Renal cortical epithelial cell (primary cell): Measurements from ENCODE around the gene EEF1AKMT2. TPM values are rescaled to one million over a fixed set of nuclear protein-coding genes. Genes with fewer than 3 reads are reported as not detected.
"Not testable (repeated sequence)": the region's sequence is repeated elsewhere in the genome, so short reads cannot be mapped to it uniquely, and the experiment has no call there.

Experiments used
- DNase-seq: peaks from one replicate; pipeline ENCODE4 v3.0.0-alpha.2; 2011; ENCODE audit warnings: low read depth
- total RNA-seq: library from RNA; depleted of rRNA; stranded (reverse); fragments of >200 nt; gene quantifications from 2 replicates; pipeline ENCODE4 v1.2.3, GENCODE V29; 2014

Gene EEF1AKMT2
- 15.7 and 19.4 TPM in 2 replicates for total RNA-seq

DNA sequence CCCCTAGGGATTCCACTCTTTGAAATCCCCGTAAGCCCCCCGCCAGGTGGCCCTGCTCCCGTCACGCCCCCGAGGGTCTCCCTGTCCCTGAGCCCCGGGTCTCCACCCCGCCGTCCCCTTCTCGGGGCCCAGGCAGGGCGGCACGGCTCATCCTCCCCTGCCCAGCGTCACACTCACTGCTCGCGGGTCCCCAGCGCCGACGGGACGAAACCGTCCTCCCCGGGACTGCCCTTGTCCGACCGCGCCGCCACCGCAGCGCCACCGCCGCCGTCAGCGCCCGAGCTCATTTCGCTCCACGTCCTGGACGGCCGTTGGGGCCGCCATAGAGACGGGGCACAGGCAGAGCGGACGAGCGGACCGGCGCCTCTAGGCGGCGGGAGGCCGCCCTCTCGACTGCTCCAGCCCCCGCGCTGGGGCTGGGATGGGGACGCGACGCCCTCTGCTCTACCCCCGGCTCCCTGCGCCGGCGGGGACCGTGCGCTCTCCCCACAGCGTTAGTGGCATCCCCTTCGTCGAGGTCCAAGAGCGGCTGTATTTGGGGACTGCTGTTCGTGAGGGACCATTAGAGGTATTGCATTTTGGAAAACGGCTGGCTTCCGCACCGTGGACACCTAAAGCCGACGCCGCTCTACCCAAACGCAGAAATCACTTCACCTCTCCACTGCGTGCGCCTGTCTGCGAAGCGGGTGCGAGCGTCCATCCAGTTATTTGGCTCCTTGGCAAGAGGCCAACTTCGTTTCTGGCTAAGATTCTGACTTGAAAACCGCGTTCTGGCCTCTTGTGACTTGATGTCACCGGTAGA is at the start of gene EEF1AKMT2:
Gene EEF1AKMT2 (minus strand): TSS at position 341 of the 802 bp plus-strand sequence. CDS start 54 bp downstream, at position 287.
- DNase-seq: peak; percentile 52

GRCh38 chr10:124837687-124838086 is 46.0 kb upstream of the EEF1AKMT2 start:
- DNase-seq: no peak

DNA sequence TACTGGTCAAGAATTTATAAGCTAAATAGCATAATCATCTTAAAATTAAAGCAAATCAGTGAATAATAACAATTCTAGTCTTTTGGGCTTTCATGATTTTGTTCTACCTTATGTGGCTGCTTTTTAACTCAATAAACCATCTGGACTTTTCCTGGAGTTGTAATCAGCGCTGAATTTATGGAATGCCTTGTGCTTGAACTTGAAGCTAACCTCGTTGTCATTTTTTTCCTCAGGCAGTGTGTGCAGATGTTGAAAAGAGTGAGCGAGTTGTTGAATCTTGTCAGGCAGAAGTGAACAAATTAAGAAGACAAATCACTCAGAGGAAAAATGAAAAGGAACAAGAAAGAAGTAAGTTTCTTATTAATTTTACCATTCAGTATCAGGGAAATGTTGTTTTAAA is 39.4 kb upstream of the EEF1AKMT2 start:
- DNase-seq: no peak

- DNase-seq: no peak
These were observed 38.8 kb upstream of the EEF1AKMT2 start for GRCh38 chr10:124830445-124830844.

GRCh38 chr10:124829447-124830115 is 37.9 kb upstream of the EEF1AKMT2 start:
- DNase-seq: no peak

GRCh38 chr10:124827474-124827873 is 35.8 kb upstream of the EEF1AKMT2 start:
- DNase-seq: peak; percentile 7

DNA sequence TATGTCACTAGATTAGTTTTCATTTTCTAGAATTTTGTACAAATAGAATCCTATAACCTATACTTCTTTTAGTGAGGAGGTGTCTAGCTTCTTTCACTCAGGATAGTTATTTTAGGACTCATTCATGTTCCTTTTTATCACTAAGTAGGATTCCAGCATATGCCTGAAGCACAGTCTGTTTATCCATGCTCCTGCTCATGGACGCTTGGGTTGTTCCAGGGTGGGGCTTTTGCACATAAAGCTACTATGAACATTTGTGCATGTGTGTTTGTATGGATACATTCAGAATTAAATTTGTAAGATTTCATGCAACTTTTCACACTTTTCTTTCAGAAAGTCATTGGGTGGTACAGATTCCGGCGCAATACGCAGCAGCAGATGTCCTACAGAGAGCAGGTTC is 34.6 kb upstream of the EEF1AKMT2 start:
- no peak for DNase-seq

DNA sequence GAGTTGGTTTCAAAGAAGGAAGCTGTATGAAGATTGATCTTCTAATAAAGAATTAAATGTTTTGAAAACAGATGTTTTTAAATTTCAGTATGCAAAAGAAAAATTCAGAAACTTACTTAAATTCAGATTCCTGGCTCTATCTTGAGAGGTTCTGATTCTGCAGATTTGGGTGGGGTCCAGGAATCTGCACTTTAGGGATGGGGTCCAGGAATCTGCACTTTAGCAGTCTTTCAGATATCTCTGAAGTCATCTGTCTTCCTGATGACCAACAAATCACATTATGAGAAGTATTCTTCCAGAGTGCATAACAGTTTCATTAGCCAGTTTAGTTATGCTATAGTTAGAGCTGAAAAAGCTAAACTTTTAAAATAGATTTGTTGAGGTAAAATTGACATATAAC is 34.0 kb upstream of the EEF1AKMT2 start:
- no peak for DNase-seq

- DNase-seq: not testable (repeated sequence)
These were observed 33.2 kb upstream of the EEF1AKMT2 start for GRCh38 chr10:124824932-124825331.

GRCh38 chr10:124824507-124824906 is 32.8 kb upstream of the EEF1AKMT2 start:
- DNase-seq: no peak

- DNase-seq: no peak
These were observed 29.8 kb upstream of the EEF1AKMT2 start for GRCh38 chr10:124821520-124821919.

DNA sequence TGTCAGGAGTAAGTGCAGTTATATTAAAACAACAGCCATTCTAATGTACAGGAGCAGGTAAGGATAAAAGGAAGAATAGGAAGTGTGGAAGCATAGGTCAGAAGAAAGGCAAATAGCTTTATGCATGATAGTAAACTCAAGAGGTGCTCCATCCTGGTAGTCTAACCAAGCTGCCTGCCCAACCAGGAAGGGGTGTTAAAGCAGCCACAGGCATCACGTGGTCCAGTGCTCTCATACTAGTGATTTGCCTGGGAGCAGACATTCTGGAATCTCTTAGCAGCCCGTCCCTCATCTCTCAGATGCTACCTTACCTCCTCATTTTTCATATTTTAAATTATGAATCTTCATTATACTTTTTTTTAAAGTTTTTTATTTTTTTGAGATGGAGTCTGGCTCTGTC is 28.4 kb upstream of the EEF1AKMT2 start:
- no peak for DNase-seq

GRCh38 chr10:124802313-124802675 is 10.6 kb upstream of the EEF1AKMT2 start:
- no peak for DNase-seq

DNA sequence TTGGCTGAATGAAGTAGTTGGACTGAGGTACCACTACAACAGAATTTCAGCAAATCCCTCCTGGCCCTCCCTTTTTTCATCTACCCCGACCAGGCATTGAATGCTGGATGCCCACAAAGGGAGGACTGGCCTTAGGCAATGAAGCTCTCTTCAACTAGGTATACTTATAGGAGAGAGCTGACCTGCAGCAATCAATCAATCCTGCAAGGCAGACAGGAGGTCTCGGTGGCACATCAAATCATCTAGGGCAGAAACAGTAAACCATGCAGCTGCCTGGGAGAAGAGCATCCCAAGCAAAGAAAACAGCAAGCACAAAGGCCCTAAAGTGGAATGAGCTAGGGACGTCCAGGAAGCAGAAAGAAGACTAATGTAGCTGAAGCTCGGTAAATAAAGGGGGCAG is 7.5 kb upstream of the EEF1AKMT2 start:
- DNase-seq: no peak

GRCh38 chr10:124798781-124799180 is 7.1 kb upstream of the EEF1AKMT2 start:
- no peak for DNase-seq

DNA sequence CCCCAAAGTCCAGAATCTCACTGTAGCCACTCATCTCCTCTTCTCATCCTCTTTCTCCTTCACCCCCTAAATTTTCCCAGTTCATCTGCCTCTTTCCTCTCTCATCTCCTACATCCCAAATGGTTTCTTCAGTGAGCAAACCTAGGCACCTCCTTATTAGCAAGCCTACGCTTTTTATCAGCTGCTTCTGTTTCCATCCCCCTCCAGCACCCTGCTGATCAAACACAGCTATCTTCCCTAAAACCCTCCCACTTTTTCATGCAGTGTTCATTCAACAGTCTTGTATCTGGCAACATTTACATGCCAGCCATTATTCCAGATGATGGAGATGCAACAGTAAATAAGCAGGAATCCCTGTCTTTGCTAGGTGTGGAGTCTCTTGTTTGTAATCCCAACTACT is 6.7 kb upstream of the EEF1AKMT2 start:
- no peak for DNase-seq

DNA sequence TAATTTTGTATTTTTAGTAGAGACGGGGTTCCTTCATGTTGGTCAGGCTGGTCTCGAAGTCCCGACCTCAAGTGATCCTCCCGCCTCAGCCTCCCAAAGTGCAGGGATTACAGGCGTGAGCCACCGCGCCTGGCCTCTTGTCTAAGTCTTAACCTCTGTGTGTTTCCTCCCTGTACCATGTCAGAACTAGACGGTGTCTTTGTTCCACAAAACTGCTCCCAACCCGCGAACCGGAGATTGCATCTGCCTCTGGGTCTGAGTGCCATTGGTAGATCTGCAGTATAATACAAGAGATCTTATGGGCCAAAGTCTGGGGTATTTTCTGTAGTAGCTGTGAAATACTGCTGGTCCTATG is 1.3 kb upstream of the EEF1AKMT2 start:
- no peak for DNase-seq

DNA sequence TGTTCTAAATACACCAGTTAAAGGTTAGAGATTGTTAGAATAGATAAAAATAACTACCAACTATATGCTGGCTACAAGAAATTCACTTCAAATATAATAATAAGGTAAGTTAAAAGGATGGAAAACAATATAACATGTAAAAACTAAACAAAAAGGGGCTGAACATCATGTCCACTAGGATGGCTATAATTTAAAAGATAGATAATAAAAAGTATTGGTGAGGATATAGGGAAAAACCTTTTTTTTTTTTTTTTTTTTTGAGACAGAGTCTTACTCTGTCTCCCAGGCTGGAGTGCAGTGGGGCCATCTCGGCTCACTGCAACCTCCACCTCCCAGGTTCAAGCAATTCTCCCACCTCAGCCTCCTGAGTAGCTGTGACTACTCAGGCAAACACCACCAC is 8.8 kb downstream of the EEF1AKMT2 start:
- DNase-seq: not testable (repeated sequence)

GRCh38 chr10:124768791-124769190 is 22.9 kb downstream of the EEF1AKMT2 start:
- no peak for DNase-seq

- no peak for DNase-seq
These were observed 26.4 kb downstream of the EEF1AKMT2 start for GRCh38 chr10:124765256-124765655.

- DNase-seq: no peak
These were observed 28.4 kb downstream of the EEF1AKMT2 start for GRCh38 chr10:124763267-124763666.

GRCh38 chr10:124762281-124762680 is 29.4 kb downstream of the EEF1AKMT2 start:
- DNase-seq: no peak

DNA sequence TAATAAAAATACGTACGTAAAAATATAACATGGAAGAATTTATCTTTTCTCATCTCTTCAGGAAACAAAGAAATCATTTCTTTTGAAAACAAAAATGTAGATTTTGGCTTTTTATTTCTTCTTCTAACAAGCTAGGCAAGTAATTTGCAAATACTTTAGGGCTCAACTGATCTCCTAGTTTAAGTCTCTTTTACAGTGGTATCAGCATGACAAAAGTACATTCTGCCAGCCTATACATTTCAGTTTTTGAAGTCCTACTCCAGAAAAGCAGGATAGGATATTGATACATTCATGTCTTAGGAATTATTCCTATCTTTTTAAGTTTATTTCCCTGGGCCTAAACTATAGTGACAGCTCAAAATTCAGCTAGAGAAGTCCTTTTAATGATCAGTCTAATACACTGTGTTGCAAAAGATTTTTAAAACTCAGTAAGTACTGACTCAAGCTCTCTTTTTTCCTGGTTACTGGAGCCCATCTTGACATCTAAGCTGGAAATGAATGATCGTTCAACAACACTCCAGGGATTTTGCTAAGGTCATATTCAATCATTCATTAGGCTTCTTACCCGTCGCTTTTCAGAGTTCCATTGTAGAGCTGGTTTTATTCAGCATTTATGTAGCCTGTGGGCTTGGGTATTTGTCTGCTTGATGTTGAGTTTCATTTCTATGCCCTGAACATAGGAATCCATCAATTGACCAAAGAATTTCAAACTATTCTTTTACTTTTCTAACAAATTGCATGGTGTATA is 35.4 kb downstream of the EEF1AKMT2 start:
- no peak for DNase-seq
